Left lung (tissue), 14 donors: Measurements from ENCODE around the gene RBP2. TPM values are rescaled to one million over a fixed set of nuclear protein-coding genes. Genes with fewer than 3 reads are reported as not detected.

Experiments used
- ATAC-seq: fragments of 200-7000 bp; cut with Tn5 transposase; one replicate; pipeline ENCODE4 v1.9.1; 2020; ENCODE audit warnings: moderate library complexity
- DNase-seq, 4 donors: peaks; one replicate each; pipeline ENCODE4 v3.0.0-alpha.2; 2013 to 2020
- H3K27ac ChIP-seq, 2 donors: fragments of 200-600 bp; sonication (generic) in 1 of 2; one replicate each; pipeline versions ENCODE4 v1.5.0 to v1.8.0; 2020 to 2021
- H3K27me3 ChIP-seq, 2 donors: fragments of 200-600 bp; sonication (generic) in 1 of 2; one replicate each; pipeline versions ENCODE4 v1.5.0 to v1.8.0; 2020 to 2021
- H3K36me3 ChIP-seq, 2 donors: fragments of 200-600 bp; sonication (generic) in 1 of 2; one replicate each; pipeline versions ENCODE4 v1.5.0 to v1.8.0; 2020 to 2021
- H3K4me1 ChIP-seq, 2 donors: fragments of 200-600 bp; one replicate each; pipeline ENCODE4 v1.8.0; 2021
- H3K4me3 ChIP-seq, 2 donors: fragments of 200-600 bp; sonication (generic) in 1 of 2; one replicate each; pipeline versions ENCODE4 v1.5.0 to v1.8.0; 2020 to 2021; ENCODE audit warnings: mild to moderate bottlenecking in 1 of 2
- H3K9me3 ChIP-seq, 2 donors: fragments of 200-600 bp; sonication (generic) in 1 of 2; one replicate each; pipeline versions ENCODE4 v1.5.0 to v1.8.0; 2020 to 2021
- intact Hi-C, 2 donors: fragments of 100-400 bp; cut with DNase I; formaldehyde crosslinking; loops; one replicate each; pipeline versions ENCODE4 v1.11.2 to v1.14.2; 2022
- long read RNA-seq, 12 donors: library from polyadenylated mRNA in 2 of 12; unstranded in 2 of 12; transcript quantifications; one replicate each; pipeline ENCODE4 v2.0.0 and lab custom pipeline, GENCODE V29; 2019 to 2026
- polyA plus RNA-seq, 6 donors: library from polyadenylated mRNA; unstranded; fragments of 120-200 nt; gene quantifications; one replicate each; pipeline ENCODE4 v1.2.1, GENCODE V29; 2013; ENCODE audit not compliant: insufficient read length in 6 of 6
- total RNA-seq, 2 donors: library from RNA; stranded (reverse); fragmentation: NEBNext Ultra II Directional; extraction: Animal tissue kit (Norgen Biotek cat#: 25700); gene quantifications; one replicate each; pipeline ENCODE4 v1.2.1, GENCODE V29; 2021
- TF ChIP-seq, protein P1 (sequence below), 2 donors: fragments of 200-600 bp; sonication (generic) in 1 of 2; IDR thresholded peaks; one replicate each; pipeline versions ENCODE4 v1.5.0 to v1.8.0; 2021; ENCODE audit warnings: antibody characterized with exemption in 2 of 2
- donor health status: DM: no; HTN: yes; CAD: no.
- donor health status: DM: no; HTN: no; CAD: no.

Gene RBP2
- total RNA-seq = 1 to 10 TPM in 1 of 2 donors, not detected in 1; 9.3 TPM
- polyA plus RNA-seq = 1 to 10 TPM in 1 of 6 donors, under 1 TPM in 5; 0.26 to 1.0 (median 0.62) TPM
- long read RNA-seq, donor 1, transcript RBP2-201 (4 exons, 694 nt) = major isoform, 8 of 8 reads
- long read RNA-seq, donor 1, partial matches to known transcripts = 0 of 8 reads
- long read RNA-seq, donor 1, other reads (novel, unspliced or antisense) = 0 of 8 reads
- long read RNA-seq, donor 2, transcript RBP2-201 (4 exons, 694 nt) = major isoform, 12 of 12 reads
- long read RNA-seq, donor 2, partial matches to known transcripts = 0 of 12 reads
- long read RNA-seq, donor 2, other reads (novel, unspliced or antisense) = 0 of 12 reads
- long read RNA-seq, donor 3 = 0 reads
- long read RNA-seq, donor 4, partial matches to known transcripts = 0 of 3 reads
- long read RNA-seq, donor 4, other reads (novel, unspliced or antisense) = 3 of 3 reads
- long read RNA-seq, donor 5, partial matches to known transcripts = 0 of 2 reads
- long read RNA-seq, donor 5, other reads (novel, unspliced or antisense) = 0 of 2 reads
- long read RNA-seq, donor 6 = 0 reads
- long read RNA-seq, donor 7 = 0 reads
- long read RNA-seq, donor 8, partial matches to known transcripts = 0 of 2 reads
- long read RNA-seq, donor 8, other reads (novel, unspliced or antisense) = 0 of 2 reads
- long read RNA-seq, donor 9, transcript RBP2-201 (4 exons, 694 nt) = major isoform, 6 of 6 reads
- long read RNA-seq, donor 9, partial matches to known transcripts = 0 of 6 reads
- long read RNA-seq, donor 9, other reads (novel, unspliced or antisense) = 0 of 6 reads
- long read RNA-seq, donor 10 = 0 reads
- long read RNA-seq, donor 11, partial matches to known transcripts = 0 of 2 reads
- long read RNA-seq, donor 11, other reads (novel, unspliced or antisense) = 0 of 2 reads
- long read RNA-seq, donor 12 = 0 reads

GRCh38 chr3:139476348-139476747, at the start of gene RBP2:
Gene RBP2, minus strand, starts transcription at chr3:139476516. Its CDS starts 57 bp downstream, at chr3:139476459.
- Histone ChIP-seq H3K4me1 (no peaks in the 10 kb centered on the region), H3K4me3 (no peak within 1 kb of the TSS), H3K27ac (no peak within 1 kb of the TSS), H3K36me3 (no peaks in the 10 kb centered on the region), H3K9me3 (no peaks in the 10 kb centered on the region), H3K27me3 (no peaks in the 10 kb centered on the region)
- DNase-seq (no peak), ATAC-seq (no peak)
- TF ChIP-seq, protein P1, sequence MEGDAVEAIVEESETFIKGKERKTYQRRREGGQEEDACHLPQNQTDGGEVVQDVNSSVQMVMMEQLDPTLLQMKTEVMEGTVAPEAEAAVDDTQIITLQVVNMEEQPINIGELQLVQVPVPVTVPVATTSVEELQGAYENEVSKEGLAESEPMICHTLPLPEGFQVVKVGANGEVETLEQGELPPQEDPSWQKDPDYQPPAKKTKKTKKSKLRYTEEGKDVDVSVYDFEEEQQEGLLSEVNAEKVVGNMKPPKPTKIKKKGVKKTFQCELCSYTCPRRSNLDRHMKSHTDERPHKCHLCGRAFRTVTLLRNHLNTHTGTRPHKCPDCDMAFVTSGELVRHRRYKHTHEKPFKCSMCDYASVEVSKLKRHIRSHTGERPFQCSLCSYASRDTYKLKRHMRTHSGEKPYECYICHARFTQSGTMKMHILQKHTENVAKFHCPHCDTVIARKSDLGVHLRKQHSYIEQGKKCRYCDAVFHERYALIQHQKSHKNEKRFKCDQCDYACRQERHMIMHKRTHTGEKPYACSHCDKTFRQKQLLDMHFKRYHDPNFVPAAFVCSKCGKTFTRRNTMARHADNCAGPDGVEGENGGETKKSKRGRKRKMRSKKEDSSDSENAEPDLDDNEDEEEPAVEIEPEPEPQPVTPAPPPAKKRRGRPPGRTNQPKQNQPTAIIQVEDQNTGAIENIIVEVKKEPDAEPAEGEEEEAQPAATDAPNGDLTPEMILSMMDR (IDR thresholded peaks at IDR 0.05) = no peak
- intact Hi-C loops = no loop called here

DNA sequence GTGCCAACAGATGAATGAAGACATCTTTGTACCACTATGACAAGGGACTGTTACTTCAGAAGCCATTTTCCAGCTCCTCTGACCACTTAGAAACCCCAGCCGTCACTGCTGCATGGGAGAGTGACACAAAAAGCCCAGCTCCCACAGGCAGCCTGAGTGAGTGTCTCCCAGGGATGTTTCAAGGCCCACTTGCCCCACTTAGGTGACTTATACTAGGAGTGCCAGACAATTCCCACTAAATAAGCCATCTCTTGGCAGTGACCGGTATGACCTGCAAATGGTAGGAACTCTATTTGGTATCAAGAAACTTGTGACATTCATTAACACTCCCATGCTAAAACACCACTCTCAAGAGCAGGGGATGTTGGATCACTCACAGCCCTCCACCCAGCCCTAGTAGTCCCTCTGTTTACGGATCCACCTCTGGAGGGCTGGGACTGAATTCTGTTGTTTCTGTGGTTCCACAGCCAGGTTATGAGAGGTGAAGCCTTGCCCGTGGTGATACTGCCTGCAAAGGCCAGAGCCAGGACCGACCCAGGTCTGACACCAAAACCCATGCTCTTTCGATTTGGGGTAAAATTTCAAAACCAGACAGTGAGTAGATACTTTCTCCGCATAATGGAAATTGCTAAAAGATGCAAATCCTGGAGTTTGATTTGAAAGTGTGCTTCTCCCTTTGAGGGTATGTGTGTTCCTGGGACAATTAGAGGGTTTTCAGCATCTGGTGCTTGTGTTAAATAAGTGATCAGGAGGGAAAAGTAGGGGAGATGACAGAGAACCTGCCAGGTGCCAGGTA, 48.7 kb upstream of the RBP2 start:
- no peak for DNase-seq
- H3K27me3 ChIP-seq = no peaks in the 10 kb centered on the region
- no peaks in the 10 kb centered on the region for H3K9me3 ChIP-seq
- H3K27ac ChIP-seq = no peak overlapping the region
- ATAC-seq = no peak
- TF ChIP-seq, protein P1 (IDR thresholded peaks at IDR 0.05) = no peak
- H3K36me3 ChIP-seq = no peaks in the 10 kb centered on the region
- intact Hi-C loops = no loop called here
- no peaks in the 10 kb centered on the region for H3K4me1 ChIP-seq
- H3K4me3 ChIP-seq = no peak overlapping the region

- TF ChIP-seq, protein P1 (IDR thresholded peaks at IDR 0.05) = no peak
- H3K27me3 ChIP-seq = no peaks in the 10 kb centered on the region
- intact Hi-C loops = no loop called here
- ATAC-seq = no peak
- no peak overlapping the region for H3K27ac ChIP-seq
- H3K9me3 ChIP-seq = no peaks in the 10 kb centered on the region
- no peaks in the 10 kb centered on the region for H3K36me3 ChIP-seq
- no peaks in the 10 kb centered on the region for H3K4me1 ChIP-seq
- no peak for DNase-seq
- H3K4me3 ChIP-seq = no peak overlapping the region
These were observed 47.4 kb upstream of the RBP2 start for GRCh38 chr3:139523718-139524117.

- no peak for DNase-seq
- TF ChIP-seq, protein P1 (IDR thresholded peaks at IDR 0.05) = no peak
- Histone ChIP-seq H3K9me3 (no peaks in the 10 kb centered on the region), H3K27ac (no peak overlapping the region), H3K36me3 (no peaks in the 10 kb centered on the region), H3K4me3 (no peak overlapping the region), H3K27me3 (no peaks in the 10 kb centered on the region), H3K4me1 (no peaks in the 10 kb centered on the region)
- intact Hi-C loops = no loop called here
- no peak for ATAC-seq
These were observed 46.9 kb upstream of the RBP2 start for GRCh38 chr3:139523166-139523565.
